DOHH2 (cell line): ENCODE results near the gene PIP4K2B.
A peak's percentile ranks its signal among the peaks of the same experiment; 100 is the strongest.

ENCODE experiments used
- H3F3A ChIP-seq: fragments of 200-600 bp; sonication (generic), shearing (Covaris generic); 2 replicates; pipeline ENCODE4 v1.6.0; 2016; ENCODE audit warnings: antibody characterized with exemption, mild to moderate bottlenecking; ENCODE audit not compliant: control insufficient read depth, insufficient read depth
- H3K27ac ChIP-seq: fragments of 200-600 bp; sonication (generic); 2 replicates; pipeline ENCODE4 v1.5.1; 2014; ENCODE audit warnings: low read depth, mild to moderate bottlenecking, low read length, moderate library complexity
- H3K27me3 ChIP-seq: fragments of 200-600 bp; sonication (generic); 2 replicates; pipeline ENCODE4 v1.6.1; 2014; ENCODE audit warnings: mild to moderate bottlenecking, low read length, mixed read lengths; ENCODE audit not compliant: control insufficient read depth
- H3K36me3 ChIP-seq: fragments of 200-600 bp; sonication (generic); 2 replicates; pipeline ENCODE4 v1.6.1; 2014; ENCODE audit warnings: mild to moderate bottlenecking, low read length, moderate library complexity, mixed read lengths; ENCODE audit not compliant: control insufficient read depth
- H3K4me1 ChIP-seq: fragments of 200-600 bp; sonication (generic); 2 replicates; pipeline ENCODE4 v1.6.1; 2014; ENCODE audit warnings: mild to moderate bottlenecking, low read length, mixed read lengths; ENCODE audit not compliant: control insufficient read depth
- H3K4me2 ChIP-seq: fragments of 200-600 bp; sonication (generic); 2 replicates; pipeline ENCODE4 v1.6.0; 2014; ENCODE audit warnings: mild to moderate bottlenecking, low read length, moderate library complexity
- H3K4me3 ChIP-seq: fragments of 200-600 bp; sonication (generic); 2 replicates; pipeline ENCODE4 v1.5.1; 2014; ENCODE audit warnings: mild to moderate bottlenecking, low read length, mixed read lengths
- H3K79me2 ChIP-seq: fragments of 200-600 bp; sonication (generic); 2 replicates; pipeline ENCODE4 v1.6.1; 2014; ENCODE audit warnings: mild to moderate bottlenecking, low read length, mixed read lengths; ENCODE audit not compliant: control insufficient read depth
- H3K9me2 ChIP-seq: fragments of 200-600 bp; sonication (generic); replicated peaks from 2 replicates; pipeline ENCODE4 v1.6.1; 2014; ENCODE audit warnings: mild to moderate bottlenecking, low read length, mixed read lengths; ENCODE audit not compliant: control insufficient read depth
- H3K9me3 ChIP-seq: fragments of 200-600 bp; sonication (generic); 2 replicates; pipeline ENCODE4 v1.6.1; 2014; ENCODE audit warnings: antibody characterized with exemption, low read length, mixed read lengths; ENCODE audit not compliant: control insufficient read depth, insufficient read depth
- H4K20me1 ChIP-seq: fragments of 200-600 bp; sonication (generic); 2 replicates; pipeline ENCODE4 v1.6.0; 2014; ENCODE audit warnings: low read depth, mild to moderate bottlenecking, antibody characterized with exemption, low read length, moderate library complexity; ENCODE audit not compliant: control insufficient read depth, insufficient read depth
- CTCF ChIP-seq: fragments of 200-600 bp; sonication (generic); IDR thresholded peaks from one replicate; pipeline ENCODE4 v1.5.1; 2014; ENCODE audit warnings: antibody characterized with exemption, mild to moderate bottlenecking, low read depth, low read length; ENCODE audit not compliant: poor library complexity, severe bottlenecking
- EZH2phosphoT487 ChIP-seq: fragments of 200-600 bp; sonication (generic); IDR thresholded peaks from 2 replicates; pipeline ENCODE4 v1.6.1; 2017; ENCODE audit warnings: borderline replicate concordance, mild to moderate bottlenecking, antibody characterized with exemption, low read length, moderate library complexity, mixed read lengths

PIP4K2B gene

GRCh38 chr17:38735161-38735997, 64.0 kb downstream of the PIP4K2B start:
- Histone ChIP-seq H3K4me3 (no peak overlapping the region), H3F3A (peaks cover 5% of the 10 kb centered on the region; the same call in 1 of the 2 replicates), H3K9me2 (no peaks in the 10 kb centered on the region), H3K27me3 (no peaks in the 10 kb centered on the region), H4K20me1 (no peaks in the 10 kb centered on the region), H3K27ac (no peak overlapping the region), H3K4me1 (peaks cover 27% of the 10 kb centered on the region), H3K36me3 (peaks cover 29% of the 10 kb centered on the region), H3K4me2 (no peak overlapping the region), H3K9me3 (no peaks in the 10 kb centered on the region), H3K79me2 (peaks cover 18% of the 10 kb centered on the region)
- peak; percentile 92 for TF ChIP-seq CTCF
- no peak for TF ChIP-seq EZH2phosphoT487

DNA sequence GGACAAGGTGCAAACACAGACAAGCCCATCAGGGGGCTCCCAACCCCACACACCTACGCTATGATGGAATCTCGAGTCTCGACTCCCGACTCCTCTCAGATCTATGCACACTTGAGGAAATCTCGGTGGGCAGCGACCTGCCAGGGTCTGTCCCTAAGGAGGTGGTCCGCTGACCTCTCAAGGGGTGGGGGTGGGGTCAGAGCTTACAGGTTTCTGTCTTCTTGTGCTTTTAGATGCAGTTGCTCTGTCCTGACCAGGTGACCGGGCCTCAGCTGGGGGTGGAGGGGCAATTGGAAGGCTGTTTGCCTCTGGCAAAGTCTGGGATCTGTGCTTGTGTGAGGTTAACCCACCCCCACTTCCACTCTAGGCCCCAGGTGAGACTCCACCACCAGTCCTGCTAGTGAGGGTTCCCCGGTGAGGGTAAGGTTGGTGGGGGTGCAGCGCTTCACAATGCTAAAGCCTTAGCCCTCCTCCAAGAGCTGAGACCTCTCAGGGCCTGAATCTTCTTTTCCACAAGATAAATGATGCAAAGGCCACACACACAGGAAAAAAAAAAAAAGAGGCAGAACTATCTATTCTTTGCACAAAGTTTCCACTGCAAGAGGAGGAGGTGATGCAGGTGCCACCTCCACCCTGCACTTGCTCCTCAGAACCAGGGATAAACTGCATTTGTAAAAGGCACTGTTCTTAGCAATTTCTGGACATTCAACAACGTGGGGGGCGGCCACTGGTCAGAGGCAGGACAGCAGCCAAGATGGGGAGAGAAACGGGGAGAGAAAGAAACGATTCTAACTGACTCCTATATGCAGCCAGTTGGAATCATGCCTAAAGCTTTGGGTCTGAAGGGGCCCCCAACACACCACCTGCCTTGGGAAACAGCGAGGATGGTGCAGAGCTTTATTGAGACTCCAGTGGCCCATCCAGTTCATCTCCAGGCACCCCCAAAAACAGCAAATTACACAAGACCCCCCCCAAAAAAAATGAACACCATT, 65.1 kb downstream of the PIP4K2B start:
- H3K79me2 ChIP-seq, result peaks cover 20% of the 10 kb centered on the region
- no peak overlapping the region for H3K27ac ChIP-seq
- H3K36me3 ChIP-seq, result peaks cover 31% of the 10 kb centered on the region
- H3K9me3 ChIP-seq, result no peaks in the 10 kb centered on the region
- H4K20me1 ChIP-seq, result no peaks in the 10 kb centered on the region
- no peaks in the 10 kb centered on the region for H3K9me2 ChIP-seq
- H3K4me2 ChIP-seq, result no peak overlapping the region
- no peak overlapping the region for H3K4me3 ChIP-seq
- H3K27me3 ChIP-seq, result no peaks in the 10 kb centered on the region
- peak; percentile 56 for TF ChIP-seq CTCF
- no peak for TF ChIP-seq EZH2phosphoT487
- peaks cover 8% of the 10 kb centered on the region; the same call in 1 of the 2 replicates for H3F3A ChIP-seq
- peaks cover 33% of the 10 kb centered on the region for H3K4me1 ChIP-seq

DNA sequence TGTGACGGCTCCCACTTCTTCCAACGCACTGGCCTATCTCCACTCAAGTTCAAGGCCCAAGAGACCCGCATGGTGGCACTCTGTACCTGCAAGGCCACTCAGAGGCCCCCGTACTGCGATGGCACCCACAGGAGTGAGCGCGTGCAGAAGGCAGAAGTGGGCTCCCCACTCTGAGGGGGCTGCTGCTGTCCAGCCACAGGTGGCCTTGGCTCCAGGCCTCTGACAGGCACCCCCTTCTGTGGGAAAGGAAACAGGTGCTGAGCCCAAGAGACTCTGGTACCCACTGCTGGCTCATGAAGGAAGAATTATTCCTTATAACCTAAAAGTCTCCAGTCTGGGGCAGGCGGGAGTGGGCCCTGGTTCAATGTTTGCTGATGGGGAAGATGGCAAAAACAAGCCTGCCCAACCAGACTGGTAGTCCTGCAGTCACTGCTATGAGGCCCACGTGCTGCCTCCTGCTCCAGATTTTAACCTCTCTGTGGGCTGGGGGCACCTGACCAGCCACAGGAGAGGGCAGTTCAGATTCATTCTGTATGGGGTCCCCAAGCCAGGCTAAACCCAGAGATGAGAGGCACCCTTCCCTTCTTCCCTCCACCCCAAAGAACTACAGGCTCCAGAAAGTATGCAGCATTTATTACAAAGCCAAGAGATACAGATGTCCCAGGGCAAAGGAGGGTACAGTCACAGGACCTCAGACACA, 65.9 kb downstream of the PIP4K2B start:
- Histone ChIP-seq H3K27me3 (no peaks in the 10 kb centered on the region), H3K36me3 (peaks cover 34% of the 10 kb centered on the region), H3K27ac (no peak overlapping the region), H4K20me1 (no peaks in the 10 kb centered on the region), H3K9me3 (no peaks in the 10 kb centered on the region), H3K4me2 (no peak overlapping the region), H3K4me1 (peaks cover 41% of the 10 kb centered on the region), H3K4me3 (no peak overlapping the region), H3F3A (peaks cover 11% of the 10 kb centered on the region; the same call in 1 of the 2 replicates), H3K9me2 (no peaks in the 10 kb centered on the region), H3K79me2 (peaks cover 23% of the 10 kb centered on the region)
- TF ChIP-seq CTCF, result no peak
- TF ChIP-seq EZH2phosphoT487, result no peak
